Mesothelial cell of epicardium (in vitro differentiated cells): ENCODE data around the gene FGF18. TPM values are rescaled to one million over a fixed set of nuclear protein-coding genes. Genes with fewer than 3 reads are reported as not detected.
"Not testable (repeated sequence)": the region's sequence is repeated elsewhere in the genome, so short reads cannot be mapped to it uniquely, and the experiment has no call there.

Source experiments
- DNase-seq, 2 experiments: peaks; one replicate each; pipeline ENCODE4 v3.0.0; 2021; ENCODE audit warnings: low spot score in 2 of 2; ENCODE audit not compliant: unreplicated experiment in 2 of 2
- H3K27ac Mint-ChIP-seq: 2 replicates; pipeline ENCODE4 v1.8.0; 2021; ENCODE audit warnings: mixed read lengths
- H3K27me3 Mint-ChIP-seq: 2 replicates; pipeline ENCODE4 v1.8.0; 2021; ENCODE audit warnings: low read depth, mixed read lengths
- H3K36me3 Mint-ChIP-seq: 2 replicates; pipeline ENCODE4 v1.8.0; 2021; ENCODE audit warnings: mixed read lengths
- H3K4me1 Mint-ChIP-seq: 2 replicates; pipeline ENCODE4 v1.8.0; 2021; ENCODE audit warnings: mixed read lengths
- H3K4me3 Mint-ChIP-seq: 2 replicates; pipeline ENCODE4 v1.8.0; 2021; ENCODE audit warnings: mild to moderate bottlenecking, moderate library complexity, mixed read lengths
- H3K9me3 Mint-ChIP-seq: 2 replicates; pipeline ENCODE4 v1.8.0; 2021; ENCODE audit warnings: mixed read lengths
- total RNA-seq: library from RNA; stranded (reverse); gene quantifications from 3 replicates; pipeline ENCODE4 v1.2.1, GENCODE V29; 2021
- TF ChIP-seq, protein P1 (sequence below): fragments of 200-600 bp; sonication (generic); IDR thresholded peaks from one replicate; pipeline ENCODE4 v1.5.0; 2021; ENCODE audit warnings: antibody characterized with exemption; ENCODE audit not compliant: unreplicated experiment

The FGF18 gene
- total RNA-seq, 1 donor from 2014 or later = 10.2 TPM

DNA sequence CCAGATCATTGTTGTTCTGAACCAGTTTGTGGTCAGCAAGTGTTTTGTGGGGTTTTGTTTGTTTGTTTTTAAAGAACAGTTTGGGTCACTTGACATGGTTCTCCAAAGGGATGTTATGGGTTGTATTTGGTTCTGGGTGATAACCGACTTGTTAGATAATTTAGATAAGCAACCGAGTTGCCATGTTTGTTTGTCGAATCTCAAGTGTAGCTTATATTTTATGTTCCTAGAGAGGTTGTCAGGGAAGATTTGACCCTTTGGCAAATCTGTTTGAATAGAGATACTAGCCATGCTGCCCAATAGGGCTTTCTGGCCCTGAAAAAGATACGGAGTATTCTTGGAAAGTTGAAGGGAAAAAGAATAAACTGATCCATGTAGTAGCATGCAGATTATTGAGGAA is 12.2 kb upstream of the FGF18 start:
- no peak overlapping the region for H3K4me3 Mint-ChIP-seq
- H3K27ac Mint-ChIP-seq = no peak overlapping the region
- peaks cover 60% of the 10 kb centered on the region for H3K36me3 Mint-ChIP-seq
- no peaks in the 10 kb centered on the region for H3K9me3 Mint-ChIP-seq
- TF ChIP-seq, protein P1, sequence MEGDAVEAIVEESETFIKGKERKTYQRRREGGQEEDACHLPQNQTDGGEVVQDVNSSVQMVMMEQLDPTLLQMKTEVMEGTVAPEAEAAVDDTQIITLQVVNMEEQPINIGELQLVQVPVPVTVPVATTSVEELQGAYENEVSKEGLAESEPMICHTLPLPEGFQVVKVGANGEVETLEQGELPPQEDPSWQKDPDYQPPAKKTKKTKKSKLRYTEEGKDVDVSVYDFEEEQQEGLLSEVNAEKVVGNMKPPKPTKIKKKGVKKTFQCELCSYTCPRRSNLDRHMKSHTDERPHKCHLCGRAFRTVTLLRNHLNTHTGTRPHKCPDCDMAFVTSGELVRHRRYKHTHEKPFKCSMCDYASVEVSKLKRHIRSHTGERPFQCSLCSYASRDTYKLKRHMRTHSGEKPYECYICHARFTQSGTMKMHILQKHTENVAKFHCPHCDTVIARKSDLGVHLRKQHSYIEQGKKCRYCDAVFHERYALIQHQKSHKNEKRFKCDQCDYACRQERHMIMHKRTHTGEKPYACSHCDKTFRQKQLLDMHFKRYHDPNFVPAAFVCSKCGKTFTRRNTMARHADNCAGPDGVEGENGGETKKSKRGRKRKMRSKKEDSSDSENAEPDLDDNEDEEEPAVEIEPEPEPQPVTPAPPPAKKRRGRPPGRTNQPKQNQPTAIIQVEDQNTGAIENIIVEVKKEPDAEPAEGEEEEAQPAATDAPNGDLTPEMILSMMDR = no peak
- no peaks in the 10 kb centered on the region for H3K27me3 Mint-ChIP-seq
- H3K4me1 Mint-ChIP-seq = peaks cover 12% of the 10 kb centered on the region
- DNase-seq = no peak

DNA sequence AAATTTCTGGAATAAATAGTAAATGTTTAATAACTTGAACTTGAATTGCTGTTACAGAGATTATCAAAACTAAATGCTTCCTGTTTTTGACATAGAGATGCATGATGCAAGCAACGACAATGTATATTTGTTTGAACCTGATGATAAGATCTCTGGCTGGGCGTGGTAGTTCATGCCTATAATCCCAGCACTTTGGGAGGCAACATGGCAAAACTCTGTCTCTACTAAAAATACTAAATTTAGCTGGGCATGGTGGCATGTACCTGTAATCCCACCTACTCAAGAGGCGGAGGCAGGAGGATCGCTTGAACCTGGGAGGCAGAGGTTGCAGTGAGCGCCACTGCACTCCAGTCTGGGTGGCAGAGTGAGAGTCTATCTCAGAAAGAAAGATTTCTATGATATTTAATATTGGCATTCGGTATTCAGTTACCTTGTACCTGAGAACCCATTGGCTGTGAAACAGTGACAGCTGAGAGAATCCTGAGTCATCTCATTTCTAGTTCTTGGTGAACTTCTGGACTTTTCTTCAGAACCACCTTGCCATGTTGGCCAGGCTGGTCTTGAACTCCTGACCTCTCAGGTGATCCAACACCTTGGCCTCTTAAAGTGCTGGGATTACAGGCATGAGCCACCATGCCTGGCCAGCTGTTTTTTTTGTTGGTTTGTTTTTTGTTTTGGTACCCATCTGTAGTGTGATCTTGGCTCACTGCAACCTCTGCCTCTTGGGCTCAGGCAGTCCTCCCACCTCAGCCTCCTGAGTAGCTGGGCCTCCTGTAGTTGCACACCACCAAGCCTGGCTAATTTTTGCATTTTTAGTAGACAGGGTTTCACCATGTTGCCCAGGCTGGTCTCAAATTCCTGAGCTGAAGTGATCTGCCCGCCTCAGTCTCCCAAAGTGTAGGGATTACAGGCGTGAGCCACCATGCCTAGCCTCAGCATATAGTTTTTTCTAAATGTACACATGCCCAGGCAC is 10.0 kb upstream of the FGF18 start:
- Mint-ChIP-seq H3K4me3 (no peak overlapping the region), H3K27ac (peak overlapping the region; percentile 67), H3K27me3 (no peaks in the 10 kb centered on the region), H3K36me3 (peaks cover 65% of the 10 kb centered on the region), H3K4me1 (peaks cover 12% of the 10 kb centered on the region), H3K9me3 (no peaks in the 10 kb centered on the region)
- TF ChIP-seq, protein P1 = no peak
- DNase-seq = no peak

DNA sequence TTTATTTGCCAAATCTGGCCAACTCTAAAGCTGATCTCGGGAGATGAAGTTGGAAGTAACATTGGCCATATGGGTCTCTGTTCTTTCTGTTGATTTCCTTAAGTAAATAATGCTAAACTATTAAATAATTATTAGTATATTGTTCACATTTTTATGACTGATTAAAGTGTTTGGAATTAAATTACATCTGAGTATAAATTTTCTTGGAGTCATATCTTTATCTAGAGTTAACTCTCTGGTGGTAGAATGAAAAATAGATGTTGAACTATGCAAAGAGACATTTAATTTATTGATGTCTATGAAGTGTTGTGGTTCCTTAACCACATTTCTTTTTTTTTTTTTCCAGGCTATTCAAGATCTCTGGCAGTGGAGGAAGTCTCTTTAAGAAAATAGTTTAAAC is 9.3 kb upstream of the FGF18 start:
- H3K9me3 Mint-ChIP-seq = no peaks in the 10 kb centered on the region
- H3K4me1 Mint-ChIP-seq = peaks cover 12% of the 10 kb centered on the region
- peak overlapping the region; percentile 84 for H3K27ac Mint-ChIP-seq
- no peaks in the 10 kb centered on the region for H3K27me3 Mint-ChIP-seq
- no peak for DNase-seq
- TF ChIP-seq, protein P1 = no peak
- H3K4me3 Mint-ChIP-seq = no peak overlapping the region
- peaks cover 60% of the 10 kb centered on the region for H3K36me3 Mint-ChIP-seq

DNA sequence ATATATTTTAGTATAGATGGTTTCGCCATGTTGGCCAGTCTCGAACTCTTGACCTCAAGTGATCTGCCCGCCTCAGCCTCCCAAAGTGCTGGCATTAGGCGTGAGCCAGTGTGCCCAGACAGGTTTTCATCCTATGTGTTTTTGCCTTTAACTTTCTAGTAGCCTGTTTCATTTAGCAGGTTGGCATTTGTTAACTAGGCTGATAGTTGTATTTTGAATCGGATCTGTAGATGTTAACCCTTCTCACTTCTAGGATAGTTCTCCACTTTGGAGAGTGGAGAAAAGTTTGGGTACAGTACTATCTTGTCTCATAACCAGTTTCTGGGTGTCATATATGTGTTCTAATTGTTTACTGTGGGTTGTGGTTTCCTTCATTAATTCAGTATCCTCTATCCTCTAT is 7.3 kb upstream of the FGF18 start:
- peak overlapping the region; percentile 47 for H3K27ac Mint-ChIP-seq
- TF ChIP-seq, protein P1 = no peak
- no peak for DNase-seq
- H3K36me3 Mint-ChIP-seq = peaks cover 42% of the 10 kb centered on the region
- H3K27me3 Mint-ChIP-seq = no peaks in the 10 kb centered on the region
- H3K4me1 Mint-ChIP-seq = peaks cover 12% of the 10 kb centered on the region
- H3K9me3 Mint-ChIP-seq = no peaks in the 10 kb centered on the region
- no peak overlapping the region for H3K4me3 Mint-ChIP-seq

DNA sequence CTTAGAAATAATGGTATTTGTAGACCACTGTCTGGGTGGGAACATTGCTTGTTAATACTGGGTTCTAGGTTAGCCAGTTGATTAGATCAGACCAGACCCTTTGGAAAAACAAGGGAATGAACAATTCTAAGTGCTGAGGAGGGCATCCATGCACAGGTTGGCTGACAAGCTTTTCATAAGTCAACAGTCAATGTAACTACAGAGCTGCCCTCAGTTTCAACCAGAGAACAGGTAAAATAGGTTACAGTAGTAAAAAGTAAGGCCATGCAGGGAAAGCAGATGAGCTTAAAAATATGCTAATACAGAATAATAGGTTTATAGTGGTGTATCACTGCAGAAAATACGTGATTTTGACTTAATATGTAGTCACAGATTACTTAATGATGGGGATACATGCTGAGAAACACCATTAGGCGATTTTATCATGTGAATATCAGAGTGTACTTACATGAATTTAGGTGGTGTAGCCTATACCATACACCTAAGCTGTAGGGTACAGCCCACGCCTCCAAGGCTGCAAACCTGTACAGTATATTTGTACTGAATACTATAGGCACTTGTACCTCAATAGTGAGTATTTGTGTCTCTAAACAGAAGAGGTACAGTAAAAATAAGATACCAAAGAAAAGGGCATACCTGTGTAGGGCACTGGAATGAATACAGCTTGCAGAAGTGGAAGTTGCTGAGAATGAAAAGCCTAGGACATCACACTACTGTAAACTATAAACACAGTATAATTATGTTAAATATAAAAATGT is 6.1 kb upstream of the FGF18 start:
- Mint-ChIP-seq H3K4me3 (no peak overlapping the region), H3K4me1 (peaks cover 11% of the 10 kb centered on the region), H3K27ac (no peak overlapping the region), H3K27me3 (no peaks in the 10 kb centered on the region), H3K9me3 (no peaks in the 10 kb centered on the region), H3K36me3 (peaks cover 32% of the 10 kb centered on the region)
- no peak for DNase-seq
- TF ChIP-seq, protein P1 = no peak

DNA sequence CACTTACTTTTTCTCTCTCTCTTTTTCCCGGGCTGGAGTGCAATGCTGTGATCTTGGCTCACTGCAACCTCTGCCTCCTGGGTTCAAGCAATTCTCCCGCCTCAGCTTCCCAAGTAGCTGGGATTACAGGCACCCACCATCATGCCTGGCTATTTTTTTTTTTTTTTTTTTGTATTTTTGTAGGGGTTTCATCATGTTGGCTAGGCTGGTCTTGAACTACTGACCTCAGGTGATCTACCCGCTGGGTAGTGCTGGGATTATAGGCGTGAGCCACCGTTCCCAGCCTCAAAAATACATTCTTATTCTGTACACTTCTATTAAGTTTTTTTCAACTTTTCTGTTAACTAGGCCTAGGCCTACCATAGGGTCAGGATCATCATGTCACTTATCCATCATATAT is 5.5 kb upstream of the FGF18 start:
- not testable (repeated sequence) for H3K9me3 Mint-ChIP-seq, H3K27me3 Mint-ChIP-seq, H3K4me3 Mint-ChIP-seq, DNase-seq, H3K27ac Mint-ChIP-seq
- H3K4me1 Mint-ChIP-seq = peaks cover 15% of the 10 kb centered on the region
- peaks cover 27% of the 10 kb centered on the region for H3K36me3 Mint-ChIP-seq
